Right atrium auricular region (tissue), 2 donors: ENCODE measurements around the gene E2F1. TPM values are rescaled to one million over a fixed set of nuclear protein-coding genes. Genes with fewer than 3 reads are reported as not detected.

ENCODE experiments used
- DNase-seq: peaks from one replicate; pipeline ENCODE4 v3.0.0-alpha.2; 2019; ENCODE audit warnings: low spot score
- H3K27ac ChIP-seq, 2 donors: fragments of 200-600 bp; sonication (generic); 1 replicate in 1 of 2; 2 replicates in 1 of 2; pipeline ENCODE4 v1.5.1; 2016 to 2019
- H3K27me3 ChIP-seq, 2 donors: fragments of 200-600 bp; sonication (generic); one replicate each; pipeline versions ENCODE4 v1.5.1 to v1.6.0; 2017 to 2019
- H3K36me3 ChIP-seq: fragments of 200-600 bp; sonication (generic); one replicate; pipeline ENCODE4 v1.5.1; 2016
- H3K4me1 ChIP-seq, 2 donors: fragments of 200-600 bp; sonication (generic); one replicate each; pipeline versions ENCODE4 v1.5.1 to v1.6.0; 2017 to 2019
- H3K4me3 ChIP-seq, 2 donors: fragments of 200-600 bp; sonication (generic); 1 replicate in 1 of 2; 2 replicates in 1 of 2; pipeline ENCODE4 v1.5.1; 2017 to 2019; ENCODE audit warnings: mild to moderate bottlenecking in 1 of 2, moderate library complexity in 1 of 2
- H3K9me3 ChIP-seq, 2 donors: fragments of 200-600 bp; sonication (generic); one replicate each; pipeline ENCODE4 v1.5.1; 2019
- total RNA-seq, 2 donors: library from RNA; depleted of rRNA; stranded (reverse); fragments of >200 nt; gene quantifications; one replicate each; pipeline ENCODE4 v1.1.0, GENCODE V29; 2016
- TF ChIP-seq, protein P1 (sequence below), 2 donors: fragments of 200-600 bp; sonication (generic); IDR thresholded peaks; one replicate each; pipeline ENCODE4 v1.5.1; 2019; ENCODE audit warnings: antibody characterized with exemption in 2 of 2

The E2F1 gene
- total RNA-seq, 2 donors from 2014 or later, result 0.31 to 0.33 TPM

DNA sequence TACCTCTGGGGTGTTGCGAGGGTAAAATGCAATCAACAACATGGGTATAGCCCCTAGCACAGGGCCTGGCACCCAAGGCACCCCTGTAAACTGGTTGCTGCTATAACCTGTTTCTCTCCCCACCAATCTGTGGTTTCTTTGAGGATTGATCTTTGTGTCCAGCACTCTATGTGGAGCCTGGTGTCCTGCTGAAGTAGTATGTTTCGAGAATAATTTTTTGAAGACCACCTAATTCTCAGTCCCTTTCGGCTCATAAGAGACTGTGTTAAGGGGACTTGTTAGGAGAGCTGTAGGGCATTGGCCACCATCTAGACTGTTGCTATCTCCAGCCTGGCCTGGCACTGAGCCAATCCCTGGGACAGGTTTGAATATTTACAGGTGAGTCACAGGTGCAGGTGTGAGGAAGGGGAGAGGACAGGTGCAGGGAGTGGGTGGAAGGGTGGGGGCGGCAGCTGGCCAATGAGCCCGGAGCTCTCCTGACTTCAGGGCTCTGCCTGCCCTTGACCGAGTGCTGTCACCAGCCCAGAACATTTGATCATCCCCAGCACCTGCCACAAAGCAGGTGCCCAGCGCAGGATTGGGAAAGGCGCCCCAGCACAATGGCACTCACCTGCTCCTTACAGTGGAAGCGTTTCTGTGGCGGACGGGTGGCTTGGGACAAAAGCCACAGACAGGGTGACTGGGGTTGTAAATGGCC lies 32.1 kb downstream of the E2F1 start:
- Histone ChIP-seq H3K27ac (no peak overlapping the region), H3K4me1 (peaks cover 0 to 10% of the 10 kb centered on the region in 2 donors), H3K4me3 (no peak overlapping the region), H3K27me3 (no peaks in the 10 kb centered on the region), H3K9me3 (no peaks in the 10 kb centered on the region), H3K36me3 (peaks cover 3% of the 10 kb centered on the region)
- TF ChIP-seq, protein P1, sequence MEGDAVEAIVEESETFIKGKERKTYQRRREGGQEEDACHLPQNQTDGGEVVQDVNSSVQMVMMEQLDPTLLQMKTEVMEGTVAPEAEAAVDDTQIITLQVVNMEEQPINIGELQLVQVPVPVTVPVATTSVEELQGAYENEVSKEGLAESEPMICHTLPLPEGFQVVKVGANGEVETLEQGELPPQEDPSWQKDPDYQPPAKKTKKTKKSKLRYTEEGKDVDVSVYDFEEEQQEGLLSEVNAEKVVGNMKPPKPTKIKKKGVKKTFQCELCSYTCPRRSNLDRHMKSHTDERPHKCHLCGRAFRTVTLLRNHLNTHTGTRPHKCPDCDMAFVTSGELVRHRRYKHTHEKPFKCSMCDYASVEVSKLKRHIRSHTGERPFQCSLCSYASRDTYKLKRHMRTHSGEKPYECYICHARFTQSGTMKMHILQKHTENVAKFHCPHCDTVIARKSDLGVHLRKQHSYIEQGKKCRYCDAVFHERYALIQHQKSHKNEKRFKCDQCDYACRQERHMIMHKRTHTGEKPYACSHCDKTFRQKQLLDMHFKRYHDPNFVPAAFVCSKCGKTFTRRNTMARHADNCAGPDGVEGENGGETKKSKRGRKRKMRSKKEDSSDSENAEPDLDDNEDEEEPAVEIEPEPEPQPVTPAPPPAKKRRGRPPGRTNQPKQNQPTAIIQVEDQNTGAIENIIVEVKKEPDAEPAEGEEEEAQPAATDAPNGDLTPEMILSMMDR (IDR thresholded peaks at IDR 0.05), result no peak
- DNase-seq, result no peak

DNA sequence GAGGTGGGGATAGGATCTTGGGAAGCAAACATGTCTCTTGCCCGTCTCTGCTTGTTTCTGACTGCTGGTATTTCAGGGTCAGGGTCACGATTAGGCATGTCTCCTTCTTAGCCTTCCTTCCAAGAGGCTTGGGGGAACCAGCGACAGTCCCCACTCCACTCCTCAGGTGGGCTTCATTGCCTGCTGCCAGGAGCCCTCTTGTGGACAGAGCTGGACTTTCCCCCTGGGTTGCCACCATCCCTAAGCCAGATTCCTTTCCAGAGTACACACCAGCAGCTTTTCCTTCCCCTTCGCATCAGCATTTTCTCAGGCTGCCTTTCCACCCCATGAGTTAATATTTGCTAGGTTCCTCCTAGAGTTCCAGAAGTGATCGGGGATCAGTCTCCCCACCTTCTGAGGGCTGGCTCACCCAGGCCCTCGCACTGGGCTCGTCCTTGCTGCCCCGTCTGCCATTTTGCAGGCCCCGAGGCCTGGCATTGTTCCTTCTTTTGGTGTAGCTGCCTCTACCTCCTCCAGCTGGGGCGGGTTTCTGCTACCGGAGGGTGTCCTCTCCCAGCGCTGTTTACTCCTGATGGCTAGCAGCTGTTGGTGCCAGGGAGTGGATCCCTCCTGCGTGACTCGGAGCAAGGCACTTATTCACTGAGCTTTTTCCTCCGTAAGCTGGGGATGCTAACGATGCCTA lies 32.8 kb downstream of the E2F1 start:
- no peak overlapping the region for H3K27ac ChIP-seq
- peaks cover 0 to 17% of the 10 kb centered on the region in 2 donors for H3K4me1 ChIP-seq
- no peaks in the 10 kb centered on the region for H3K9me3 ChIP-seq
- DNase-seq, result peak; percentile 82
- no peaks in the 10 kb centered on the region for H3K36me3 ChIP-seq
- no peaks in the 10 kb centered on the region for H3K27me3 ChIP-seq
- TF ChIP-seq, protein P1 (IDR thresholded peaks at IDR 0.05), result peak; percentile 58 to 81
- H3K4me3 ChIP-seq, result no peak overlapping the region

DNA sequence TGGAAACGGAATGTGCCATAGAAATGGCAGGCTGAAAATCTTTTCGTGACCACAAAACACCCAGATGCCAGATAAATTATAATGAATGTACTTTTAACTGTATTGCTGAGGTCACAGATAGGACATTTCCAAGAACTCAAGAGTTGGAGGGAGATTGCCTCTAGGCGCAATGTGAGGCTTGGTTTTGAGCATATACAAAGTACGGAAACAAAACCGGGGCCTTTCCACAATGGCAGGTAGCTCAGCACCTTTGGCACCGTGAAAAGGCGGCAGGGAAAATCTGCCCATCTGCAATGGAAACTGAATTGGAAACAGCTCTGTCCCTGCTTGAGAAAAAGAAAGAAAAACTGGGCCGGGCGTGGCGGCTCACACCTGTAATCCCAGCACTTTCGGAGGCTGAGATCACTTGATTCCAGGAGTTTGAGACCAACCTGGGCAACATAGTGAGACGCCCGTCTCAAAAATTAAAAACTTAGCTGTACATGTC lies 34.6 kb downstream of the E2F1 start:
- Histone ChIP-seq H3K27ac (no peak overlapping the region), H3K4me3 (no peak overlapping the region), H3K4me1 (peaks cover 0 to 31% of the 10 kb centered on the region in 2 donors), H3K36me3 (no peaks in the 10 kb centered on the region), H3K27me3 (no peaks in the 10 kb centered on the region), H3K9me3 (no peaks in the 10 kb centered on the region)
- DNase-seq, result no peak
- TF ChIP-seq, protein P1 (IDR thresholded peaks at IDR 0.05), result no peak

DNA sequence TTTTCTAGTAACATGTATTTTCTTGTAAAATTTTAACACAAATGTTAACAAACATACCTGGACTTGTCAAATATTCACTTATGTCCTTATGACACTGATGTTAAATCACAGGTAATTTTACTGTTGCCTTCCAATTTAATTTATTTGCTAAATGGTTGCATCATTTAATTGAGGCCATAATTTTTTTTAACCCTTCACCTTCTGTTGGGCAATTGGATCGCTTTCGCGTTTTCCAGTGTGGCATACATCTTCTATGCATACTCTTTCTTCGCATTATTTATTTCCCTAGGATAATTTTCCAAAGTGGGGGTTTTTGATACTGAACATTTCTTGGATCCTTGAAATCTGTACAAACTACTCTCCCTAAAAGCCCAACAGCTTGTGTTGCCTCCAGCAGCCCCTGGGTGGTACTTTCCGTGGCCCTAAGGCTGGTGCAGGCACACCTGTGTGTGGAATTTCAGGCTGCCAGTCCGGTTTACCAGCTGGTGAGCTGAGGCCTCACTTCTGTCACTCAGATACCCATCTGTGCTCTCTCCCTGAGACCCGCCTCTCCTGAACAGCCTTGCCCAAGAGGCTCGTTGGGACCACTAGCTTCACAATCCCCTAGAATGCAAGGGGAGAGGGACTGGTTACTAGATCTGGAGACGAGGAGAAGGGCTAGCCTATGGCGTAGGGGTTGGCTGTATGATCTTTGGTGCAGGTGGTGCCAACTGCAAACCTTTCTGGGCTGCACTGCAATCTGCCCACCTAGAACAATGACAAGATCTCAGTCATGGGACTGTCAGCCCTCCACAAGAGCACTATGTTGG lies 35.2 kb downstream of the E2F1 start:
- no peak overlapping the region for H3K27ac ChIP-seq
- H3K27me3 ChIP-seq, result no peaks in the 10 kb centered on the region
- no peak overlapping the region for H3K4me3 ChIP-seq
- H3K4me1 ChIP-seq, result peaks cover 0 to 31% of the 10 kb centered on the region in 2 donors
- no peaks in the 10 kb centered on the region for H3K36me3 ChIP-seq
- no peaks in the 10 kb centered on the region for H3K9me3 ChIP-seq
- DNase-seq, result no peak
- TF ChIP-seq, protein P1 (IDR thresholded peaks at IDR 0.05), result no peak

DNA sequence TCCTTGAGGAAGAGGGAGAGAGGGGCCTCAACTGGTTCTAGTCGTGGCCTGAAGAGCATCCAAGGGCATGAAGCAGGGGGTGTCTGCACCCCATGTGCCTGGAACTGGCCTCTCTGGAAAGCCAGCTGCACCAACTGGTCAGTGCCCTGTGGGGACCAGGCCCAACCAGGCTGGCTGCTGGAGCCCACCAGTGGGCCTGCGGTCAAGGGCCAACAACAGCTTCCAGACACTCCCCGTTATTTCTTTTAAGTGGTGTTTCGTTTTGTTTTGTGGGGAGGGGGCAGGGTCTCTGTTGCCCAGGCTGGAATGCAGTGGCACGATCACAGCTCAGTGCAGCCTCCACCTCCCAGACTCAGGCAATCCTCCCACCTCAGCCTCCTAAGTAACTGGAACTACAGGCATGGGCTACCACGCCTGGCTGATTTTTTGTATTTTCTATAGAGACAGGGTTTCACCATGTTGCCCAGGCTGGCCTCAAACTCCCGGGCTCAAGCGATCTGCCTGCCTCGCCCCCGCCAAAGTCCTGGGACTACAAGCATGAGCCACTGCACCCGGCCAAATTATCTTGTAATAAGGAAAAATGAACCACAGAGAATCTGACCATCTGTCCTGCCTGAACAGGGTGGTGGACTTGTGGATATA lies 36.0 kb downstream of the E2F1 start:
- Histone ChIP-seq H3K9me3 (no peaks in the 10 kb centered on the region), H3K27ac (no peak overlapping the region), H3K4me3 (no peak overlapping the region), H3K4me1 (peaks cover 0 to 31% of the 10 kb centered on the region in 2 donors), H3K36me3 (peaks cover 6% of the 10 kb centered on the region), H3K27me3 (no peaks in the 10 kb centered on the region)
- DNase-seq, result no peak
- TF ChIP-seq, protein P1 (IDR thresholded peaks at IDR 0.05), result no peak
